ENCODE measurements around the gene TRIM26. TPM values are rescaled to one million over a fixed set of nuclear protein-coding genes. Genes with fewer than 3 reads are reported as not detected.

The TRIM26 gene
- total RNA-seq, 1 donor from 2014 or later = 48.3 TPM

- peak; percentile 40 for ATAC-seq
These were observed 5.4 kb downstream of the TRIM26 start for GRCh38 chr6:30207619-30208295.

DNA sequence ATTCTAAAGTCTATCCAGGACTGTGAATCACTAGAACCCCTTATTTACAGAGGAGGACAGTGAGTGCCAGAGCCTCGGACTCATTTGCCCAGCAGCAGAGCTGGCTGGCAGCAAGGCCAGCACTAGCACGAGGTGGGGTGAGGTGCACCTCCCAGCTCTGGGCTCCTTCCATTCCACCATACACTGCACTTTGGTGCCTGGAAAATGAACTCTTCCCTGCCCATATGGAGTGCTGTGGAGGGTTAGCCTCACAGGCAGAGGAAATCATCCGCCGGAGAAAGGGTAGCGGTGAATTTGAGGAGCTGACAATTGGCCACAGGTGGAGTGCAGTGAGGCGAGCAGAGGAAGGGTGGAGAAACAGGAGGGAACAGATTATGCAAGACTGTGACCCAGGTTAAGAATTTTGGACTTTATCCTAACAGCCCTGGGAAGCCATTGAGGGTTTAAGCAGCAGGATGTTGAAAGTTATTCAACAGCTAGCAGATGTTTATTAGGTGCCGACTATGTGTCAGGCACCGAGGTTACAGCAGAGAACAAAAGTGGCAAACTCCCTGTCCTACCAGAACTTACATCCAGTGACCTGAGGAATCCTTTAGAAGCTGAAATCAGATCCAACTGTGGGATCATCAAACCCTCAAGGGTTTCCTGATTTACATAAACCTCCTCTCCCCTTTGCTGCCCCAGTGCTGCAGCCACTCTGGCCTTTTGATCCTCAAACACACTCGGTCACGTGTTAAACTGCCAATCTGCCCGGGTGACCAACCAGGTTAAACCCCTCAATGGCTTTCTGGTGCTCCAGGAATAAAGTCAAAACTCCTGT lies 6.2 kb downstream of the TRIM26 start:
- ATAC-seq = peak; percentile 83

GRCh38 chr6:30206152-30206551 lies 7.1 kb downstream of the TRIM26 start:
- ATAC-seq = no peak

- ATAC-seq = no peak
These were observed 9.1 kb downstream of the TRIM26 start for GRCh38 chr6:30204116-30204515.

DNA sequence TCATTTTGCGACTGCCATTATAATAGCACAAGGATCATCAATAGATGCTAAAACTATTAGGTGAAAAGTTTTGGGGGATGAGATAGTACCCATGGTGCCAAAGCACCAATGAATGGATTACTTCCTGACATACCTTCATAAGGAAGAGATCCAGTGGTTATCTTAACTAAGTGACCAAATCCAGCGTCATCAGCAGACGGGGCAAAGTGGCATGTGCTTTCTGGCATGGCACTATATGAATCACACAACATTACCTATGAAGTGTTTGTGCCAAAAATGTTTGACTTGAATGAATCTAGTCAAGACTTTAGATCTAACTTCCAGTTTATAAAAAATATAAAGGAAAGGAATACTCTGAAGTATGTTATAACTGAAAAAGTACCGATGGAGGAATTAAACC lies 10.8 kb downstream of the TRIM26 start:
- ATAC-seq = peak; percentile 47

- ATAC-seq = no peak
These were observed 12.5 kb downstream of the TRIM26 start for GRCh38 chr6:30200551-30201281.

DNA sequence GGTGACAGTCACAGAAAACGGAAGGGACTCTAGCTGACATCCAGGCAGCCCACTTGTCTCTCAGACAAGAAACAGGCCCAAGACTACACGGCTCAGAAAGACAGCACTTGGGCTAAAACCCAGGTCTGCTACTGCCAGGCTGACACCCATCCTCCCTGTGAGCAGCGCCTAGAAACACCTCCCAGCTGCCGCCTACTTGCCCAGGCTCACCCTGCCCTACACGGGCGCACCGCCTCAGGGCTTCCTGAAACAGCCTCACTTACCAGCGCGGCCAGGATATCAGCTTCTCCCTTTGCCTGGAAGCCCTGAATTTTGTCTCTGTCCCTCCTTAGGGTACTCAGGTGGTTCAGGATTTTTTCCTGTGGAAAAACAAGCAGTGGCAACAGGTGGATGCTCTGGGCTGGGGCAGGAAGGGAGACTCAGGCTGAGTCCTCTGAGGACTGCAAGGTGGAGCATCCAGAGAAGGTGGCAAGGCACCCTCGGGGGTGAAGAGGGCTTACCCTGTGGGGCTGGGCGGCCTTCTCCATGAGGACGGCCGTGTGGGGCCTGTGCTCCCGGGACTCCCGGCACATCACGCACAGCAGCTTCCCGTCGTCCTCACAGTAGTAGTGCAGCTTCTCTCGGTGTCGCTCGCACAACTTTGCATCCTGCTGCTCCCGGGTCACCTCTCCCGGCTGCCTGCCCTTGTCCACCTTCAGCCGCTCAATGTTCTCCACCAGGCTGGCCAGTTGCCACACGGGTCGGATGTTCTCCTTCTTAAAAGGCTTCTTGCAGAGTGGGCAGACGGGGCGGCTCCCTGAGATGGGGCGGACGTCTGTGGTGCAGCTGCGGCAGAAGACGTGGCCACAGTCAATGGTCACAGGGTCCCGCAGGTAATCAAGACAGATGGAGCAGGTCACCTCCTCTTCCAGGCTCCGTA lies 14.8 kb downstream of the TRIM26 start:
- ATAC-seq = peak; percentile 39

DNA sequence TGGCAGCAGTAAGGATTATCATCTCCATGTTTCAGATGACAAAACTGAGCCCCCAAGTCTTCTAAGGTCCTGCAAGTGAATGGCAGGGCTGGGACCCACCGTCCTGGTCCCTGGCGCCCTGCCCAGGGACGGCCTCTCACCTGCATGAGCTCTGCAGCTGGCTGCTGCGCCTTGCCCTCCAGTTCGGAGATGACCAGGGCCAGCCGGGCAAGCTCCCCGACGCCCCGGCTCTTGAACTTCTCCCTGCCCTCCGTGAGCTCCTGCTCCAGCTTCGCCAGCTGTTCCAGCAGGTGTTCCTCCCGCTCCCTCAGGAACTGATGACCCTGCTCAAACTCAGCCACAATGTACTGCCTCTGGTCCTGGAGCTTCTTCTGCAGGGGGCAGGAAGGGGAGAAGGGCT lies 16.8 kb downstream of the TRIM26 start:
- no peak for ATAC-seq

GRCh38 chr6:30195951-30196350 lies 17.3 kb downstream of the TRIM26 start:
- no peak for ATAC-seq

DNA sequence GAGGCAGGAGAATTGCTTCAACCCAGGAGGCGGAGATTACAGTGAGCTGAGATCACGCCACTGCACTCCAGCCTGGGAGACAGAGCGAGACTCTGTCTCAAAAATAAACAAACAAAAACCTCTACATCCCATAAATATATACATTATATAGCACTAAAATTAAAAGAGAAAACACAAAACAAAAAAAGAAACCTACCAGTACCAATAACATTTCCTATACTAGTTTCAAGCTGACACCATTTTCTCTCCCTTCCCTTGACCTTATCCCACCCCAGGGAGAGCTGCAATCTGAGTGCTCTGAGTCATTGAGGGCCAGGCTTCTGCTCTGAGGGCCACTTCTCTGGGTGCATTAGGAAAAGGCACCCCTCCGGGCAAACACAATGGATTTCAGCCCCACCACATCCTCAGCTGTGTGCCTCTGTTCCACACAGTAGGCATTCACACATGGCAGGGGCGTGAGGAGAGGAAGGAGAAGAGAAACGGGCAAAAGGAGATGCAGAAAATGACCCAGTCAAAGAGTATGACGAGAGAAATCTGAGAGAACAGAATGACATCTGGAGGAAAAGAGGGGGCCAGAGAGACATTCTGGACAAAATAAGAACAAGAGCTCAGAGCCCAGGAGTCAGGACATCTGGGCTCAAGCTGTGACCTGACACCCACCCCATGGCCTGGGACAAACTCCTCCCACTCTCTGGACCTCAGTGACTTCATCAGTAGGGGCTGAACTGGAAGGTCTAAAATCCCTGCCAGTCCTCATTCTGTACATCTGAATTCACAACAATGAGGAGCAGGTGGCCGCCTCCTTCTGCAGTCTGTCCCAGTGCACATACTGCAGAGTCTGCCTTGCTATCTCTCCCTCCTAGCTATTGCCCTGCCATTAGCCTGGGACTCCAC lies 18.2 kb downstream of the TRIM26 start:
- no peak for ATAC-seq

GRCh38 chr6:30192076-30192475 lies 21.1 kb downstream of the TRIM26 start:
- ATAC-seq = peak; percentile 22

- ATAC-seq = no peak
These were observed 24.7 kb downstream of the TRIM26 start for GRCh38 chr6:30188541-30188940.

DNA sequence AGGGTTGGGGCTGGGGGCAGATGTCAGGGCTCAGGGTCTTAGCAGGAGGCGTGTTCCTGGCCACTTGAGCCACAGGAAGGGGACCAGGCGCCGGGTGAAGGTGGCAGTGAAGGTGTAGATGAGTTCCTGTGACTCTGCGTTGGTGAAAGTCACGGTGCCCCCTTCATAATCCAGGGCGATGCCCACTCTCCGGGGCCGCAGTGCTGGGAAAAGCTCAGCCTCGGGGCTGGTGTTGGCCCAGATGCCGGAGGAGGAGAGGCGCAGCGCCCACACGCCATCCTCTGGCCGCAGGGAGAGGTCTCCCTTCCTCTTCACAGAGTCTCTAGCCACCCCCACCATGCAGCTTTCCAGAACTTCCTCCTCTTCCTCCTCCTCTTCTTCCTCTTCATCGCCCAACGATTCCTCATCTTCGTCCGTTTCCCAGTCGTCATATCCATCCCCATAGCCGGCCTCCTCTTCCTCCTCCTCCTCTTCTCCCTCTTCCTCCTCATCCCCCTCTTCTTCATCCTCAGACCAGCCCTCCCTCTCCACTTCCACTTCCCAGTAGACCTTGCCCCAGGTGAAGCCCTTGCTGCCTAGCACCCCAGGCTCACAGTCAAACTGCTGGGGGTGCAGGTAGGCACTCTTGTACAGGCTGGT lies 27.2 kb downstream of the TRIM26 start:
- ATAC-seq = no peak

DNA sequence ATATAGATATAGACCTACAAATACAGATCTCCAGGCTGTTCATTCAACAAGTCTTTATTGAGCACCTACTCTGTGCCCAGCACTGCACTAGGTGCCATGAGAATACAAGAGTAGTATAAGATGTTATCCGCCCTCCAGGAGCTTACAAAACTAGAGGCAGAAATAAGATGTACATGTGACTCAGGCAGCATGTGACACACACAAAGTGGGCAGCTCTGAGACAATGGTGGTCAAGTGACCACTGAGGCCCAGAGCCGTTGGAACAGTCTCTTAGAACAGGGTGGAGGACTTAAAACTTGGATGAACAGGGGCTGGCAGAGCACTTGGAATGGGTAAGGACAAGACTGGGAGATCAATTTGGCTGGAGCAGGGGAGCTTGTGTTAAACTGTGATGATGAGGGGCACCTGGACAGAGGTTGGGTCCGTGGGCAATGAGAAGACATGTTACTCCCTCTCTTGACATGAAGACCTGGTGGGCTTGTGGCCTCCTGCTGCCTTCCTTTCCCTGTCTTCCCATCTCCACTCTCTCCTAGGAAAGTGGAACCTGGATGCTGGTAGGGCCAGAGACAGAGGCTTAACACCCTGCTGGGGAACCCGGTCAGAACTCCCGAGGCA lies 28.7 kb downstream of the TRIM26 start:
- ATAC-seq = no peak

DNA sequence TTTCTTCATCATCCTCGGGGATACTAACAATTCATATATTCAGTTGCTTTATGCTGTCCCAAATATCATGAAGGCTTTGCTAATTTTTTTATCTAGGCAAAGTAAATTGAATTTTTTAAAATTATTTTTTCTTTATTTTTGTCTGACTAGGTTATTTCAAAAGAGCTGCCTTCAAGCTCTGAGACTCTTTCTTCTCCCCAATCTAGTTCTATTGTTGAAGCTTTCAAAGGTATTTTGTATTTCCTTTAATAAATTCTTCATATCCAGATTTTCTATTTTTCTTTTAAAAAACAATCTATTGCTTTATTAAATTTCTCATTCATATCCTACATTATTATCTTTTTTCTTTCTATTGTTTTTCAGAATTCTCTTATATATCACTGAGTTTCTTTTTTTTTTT lies 33.1 kb downstream of the TRIM26 start:
- no peak for ATAC-seq

DNA sequence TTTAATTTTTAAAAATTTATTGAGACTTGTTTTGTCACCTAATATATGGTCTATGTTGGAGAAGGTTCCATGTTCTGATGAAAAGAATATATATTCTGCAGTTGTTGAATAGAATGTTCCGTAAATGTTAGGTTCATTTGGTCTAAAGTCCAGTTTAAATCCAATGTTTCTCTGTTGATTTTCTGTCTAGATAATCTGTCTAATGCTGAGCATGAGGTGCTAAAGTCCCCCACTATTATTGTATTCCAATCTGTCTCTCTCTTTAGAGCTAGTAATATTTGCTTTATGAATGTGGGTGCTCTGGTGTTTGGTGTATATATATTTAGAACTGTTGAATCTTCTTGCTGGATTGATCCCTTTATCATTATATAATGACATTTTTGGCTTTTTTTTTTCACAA lies 34.4 kb downstream of the TRIM26 start:
- ATAC-seq = no peak

DNA sequence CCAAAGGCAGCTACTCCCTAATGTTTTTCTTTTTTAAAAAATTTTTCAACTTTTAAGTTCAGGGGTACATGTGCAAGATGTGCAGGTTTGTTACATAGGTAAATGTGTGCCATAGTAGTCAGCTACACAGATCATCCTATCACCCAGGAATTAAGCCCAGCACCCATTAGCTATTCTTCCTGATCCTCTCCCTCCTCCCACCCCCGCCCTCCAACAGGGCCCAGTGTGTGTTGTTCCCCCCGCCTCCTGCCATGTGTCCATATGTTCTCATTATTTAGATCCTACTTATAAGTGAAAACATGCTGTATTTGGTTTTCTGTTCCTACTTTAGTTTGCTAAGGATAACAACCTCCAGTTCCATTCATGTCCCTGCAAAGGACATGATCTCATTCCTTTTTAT lies 37.4 kb downstream of the TRIM26 start:
- no peak for ATAC-seq

DNA sequence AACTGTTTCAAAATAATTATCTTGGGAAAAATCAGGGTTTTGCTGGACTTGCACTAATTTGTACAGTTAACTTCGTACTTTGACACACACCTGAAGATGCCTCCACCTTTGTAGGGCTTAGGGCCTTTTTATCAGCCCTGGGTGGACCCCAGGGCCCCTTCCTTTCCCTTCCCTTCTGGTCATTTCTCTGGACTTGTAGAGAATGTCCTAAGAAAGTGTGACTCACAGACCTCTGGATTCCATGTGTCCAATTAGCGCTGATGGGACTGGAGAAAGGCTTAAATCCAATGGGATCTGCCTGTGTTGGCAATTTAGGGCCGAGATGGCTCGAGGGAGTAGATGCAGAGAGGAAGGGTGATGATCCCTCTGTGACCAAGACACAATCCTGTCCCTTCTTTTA lies 40.5 kb downstream of the TRIM26 start:
- no peak for ATAC-seq

- no peak for ATAC-seq
These were observed 41.3 kb downstream of the TRIM26 start for GRCh38 chr6:30171677-30172471.

All from esophagus mucosa (tissue), 1 donor.